HepG2 (cell line): ENCODE measurements around the gene PALM. TPM values are rescaled to one million over a fixed set of nuclear protein-coding genes. Genes with fewer than 3 reads are reported as not detected.

Experiments
- CREM ChIP-seq, 2 experiments: sonication (generic) in 1 of 2; formaldehyde crosslinking in 1 of 2; IDR thresholded peaks; 2 replicates each; pipeline versions ENCODE4 v1.4.0 to v1.6.1; 2016 to 2020; ENCODE audit warnings: antibody characterized with exemption in 1 of 2, mild to moderate bottlenecking in 1 of 2, missing genetic modification reagents in 1 of 2
- DMAP1 ChIP-seq: IDR thresholded peaks from 2 replicates; pipeline ENCODE4 v1.6.1; 2016
- SALL1 ChIP-seq: sonication (generic); formaldehyde crosslinking; IDR thresholded peaks from 2 replicates; pipeline ENCODE4 v1.8.0; 2022; ENCODE audit warnings: mild to moderate bottlenecking, missing genetic modification reagents
- TERF1 ChIP-seq: sonication (generic); formaldehyde crosslinking; IDR thresholded peaks from 2 replicates; pipeline ENCODE4 v1.8.0; 2022; ENCODE audit warnings: mild to moderate bottlenecking, missing genetic modification reagents, moderate library complexity
- TFE3 ChIP-seq: IDR thresholded peaks from 2 replicates; pipeline ENCODE4 v1.6.1; 2016
- ZNF317 ChIP-seq: sonication (generic); formaldehyde crosslinking; IDR thresholded peaks from 2 replicates; pipeline ENCODE4 v1.5.0; 2020; ENCODE audit warnings: mild to moderate bottlenecking, missing genetic modification reagents
- ZNF547 ChIP-seq: sonication (generic); formaldehyde crosslinking; IDR thresholded peaks from 2 replicates; pipeline ENCODE4 v1.5.1; 2020; ENCODE audit warnings: mild to moderate bottlenecking, missing genetic modification reagents
- ZNF792 ChIP-seq: IDR thresholded peaks from 2 replicates; pipeline ENCODE4 v1.6.1; 2016
- polyA plus RNA-seq, 8 experiments: library from polyadenylated mRNA; depleted of rRNA in 3 of 8; stranded (reverse) in 7 of 8; unstranded in 1 of 8; fragments of >200 nt; fragmentation: Illumina TruSeq in 4 of 8; extraction: Trizol in 4 of 8; gene quantifications; 2 replicates each; pipeline versions ENCODE4 v1.2.1 to v1.2.3, GENCODE V29; 2011 to 2016; ENCODE audit warnings: low read depth in 4 of 8, missing spikeins in 1 of 8, mixed read lengths in 1 of 8; ENCODE audit not compliant: insufficient read depth in 1 of 8
- total RNA-seq, 5 experiments: library from RNA; depleted of rRNA; stranded (reverse); fragments of >200 nt; fragmentation: Illumina TruSeq; extraction: Trizol; gene quantifications; 2 replicates each; pipeline ENCODE4 v1.2.3, GENCODE V29; 2016; ENCODE audit warnings: low read depth in 1 of 5
- TF ChIP-seq, protein P1 (sequence below): sonication (generic); formaldehyde crosslinking; IDR thresholded peaks from 2 replicates; pipeline ENCODE4 v1.4.0; 2020; ENCODE audit warnings: missing genetic modification reagents, borderline replicate concordance
- TF ChIP-seq, protein P2 (sequence below): sonication (generic); formaldehyde crosslinking; IDR thresholded peaks from 2 replicates; pipeline ENCODE4 v1.4.0; 2020; ENCODE audit warnings: missing genetic modification reagents
- TF ChIP-seq, protein P3 (sequence below): sonication (generic); formaldehyde crosslinking; IDR thresholded peaks from 2 replicates; pipeline ENCODE4 v1.5.1; 2020; ENCODE audit warnings: mild to moderate bottlenecking, missing genetic modification reagents, borderline replicate concordance

The PALM gene
- total and polyA plus RNA-seq, 2 of the 13 experiments (the other 11 are each of a cell fraction or from before 2014, with no cell fraction given): 4.0 to 9.7 TPM

DNA sequence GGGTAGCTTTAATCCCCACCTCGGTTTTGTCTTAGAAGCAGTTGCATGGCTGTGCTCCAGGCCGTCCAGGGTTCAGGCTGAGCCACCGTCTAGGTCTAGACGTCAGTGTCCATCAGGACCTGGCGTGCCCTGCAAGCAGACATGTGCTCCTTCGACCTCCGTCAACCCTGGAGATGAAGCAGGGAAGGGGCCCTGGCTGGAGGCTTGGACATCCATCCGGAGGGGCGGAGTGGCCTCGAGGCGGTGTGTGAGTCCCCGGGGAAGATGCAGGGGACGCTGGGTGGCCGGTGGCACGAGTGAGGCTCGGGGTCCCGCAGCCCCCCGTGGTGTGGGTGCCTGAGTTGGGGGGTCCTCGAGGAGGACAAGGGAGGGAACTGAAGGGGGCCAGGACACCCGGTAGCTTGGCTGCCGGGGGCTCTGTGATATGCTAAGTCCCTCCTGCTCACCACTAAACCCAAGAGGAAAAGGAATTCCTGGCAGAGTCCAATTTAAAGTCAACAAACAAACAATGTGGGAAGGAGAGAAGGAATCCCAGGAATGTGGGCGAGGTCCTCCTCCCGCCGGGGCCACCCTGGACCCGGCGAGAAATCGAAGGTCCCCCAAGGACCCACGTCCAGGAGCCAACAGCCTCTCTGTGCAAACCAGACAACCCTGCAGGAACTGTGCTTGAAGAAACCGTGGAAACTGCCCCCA, 73.6 kb downstream of the PALM start (continued):
- TF ChIP-seq, protein P1, sequence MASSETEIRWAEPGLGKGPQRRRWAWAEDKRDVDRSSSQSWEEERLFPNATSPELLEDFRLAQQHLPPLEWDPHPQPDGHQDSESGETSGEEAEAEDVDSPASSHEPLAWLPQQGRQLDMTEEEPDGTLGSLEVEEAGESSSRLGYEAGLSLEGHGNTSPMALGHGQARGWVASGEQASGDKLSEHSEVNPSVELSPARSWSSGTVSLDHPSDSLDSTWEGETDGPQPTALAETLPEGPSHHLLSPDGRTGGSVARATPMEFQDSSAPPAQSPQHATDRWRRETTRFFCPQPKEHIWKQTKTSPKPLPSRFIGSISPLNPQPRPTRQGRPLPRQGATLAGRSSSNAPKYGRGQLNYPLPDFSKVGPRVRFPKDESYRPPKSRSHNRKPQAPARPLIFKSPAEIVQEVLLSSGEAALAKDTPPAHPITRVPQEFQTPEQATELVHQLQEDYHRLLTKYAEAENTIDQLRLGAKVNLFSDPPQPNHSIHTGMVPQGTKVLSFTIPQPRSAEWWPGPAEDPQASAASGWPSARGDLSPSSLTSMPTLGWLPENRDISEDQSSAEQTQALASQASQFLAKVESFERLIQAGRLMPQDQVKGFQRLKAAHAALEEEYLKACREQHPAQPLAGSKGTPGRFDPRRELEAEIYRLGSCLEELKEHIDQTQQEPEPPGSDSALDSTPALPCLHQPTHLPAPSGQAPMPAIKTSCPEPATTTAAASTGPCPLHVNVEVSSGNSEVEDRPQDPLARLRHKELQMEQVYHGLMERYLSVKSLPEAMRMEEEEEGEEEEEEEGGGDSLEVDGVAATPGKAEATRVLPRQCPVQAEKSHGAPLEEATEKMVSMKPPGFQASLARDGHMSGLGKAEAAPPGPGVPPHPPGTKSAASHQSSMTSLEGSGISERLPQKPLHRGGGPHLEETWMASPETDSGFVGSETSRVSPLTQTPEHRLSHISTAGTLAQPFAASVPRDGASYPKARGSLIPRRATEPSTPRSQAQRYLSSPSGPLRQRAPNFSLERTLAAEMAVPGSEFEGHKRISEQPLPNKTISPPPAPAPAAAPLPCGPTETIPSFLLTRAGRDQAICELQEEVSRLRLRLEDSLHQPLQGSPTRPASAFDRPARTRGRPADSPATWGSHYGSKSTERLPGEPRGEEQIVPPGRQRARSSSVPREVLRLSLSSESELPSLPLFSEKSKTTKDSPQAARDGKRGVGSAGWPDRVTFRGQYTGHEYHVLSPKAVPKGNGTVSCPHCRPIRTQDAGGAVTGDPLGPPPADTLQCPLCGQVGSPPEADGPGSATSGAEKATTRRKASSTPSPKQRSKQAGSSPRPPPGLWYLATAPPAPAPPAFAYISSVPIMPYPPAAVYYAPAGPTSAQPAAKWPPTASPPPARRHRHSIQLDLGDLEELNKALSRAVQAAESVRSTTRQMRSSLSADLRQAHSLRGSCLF: no peak
- TF ChIP-seq SALL1 (CRISPR knock-in tag): peak; percentile 44; the same call in 1 of the 2 replicates
- no peak for TF ChIP-seq TFE3 (CRISPR knock-in tag)
- TF ChIP-seq ZNF547 (CRISPR knock-in tag): no peak
- 0 out of 2 replicates have a peak, but pooled peaks have one; percentile 36 for TF ChIP-seq DMAP1
- no peak for TF ChIP-seq ZNF317
- TF ChIP-seq, protein P2, sequence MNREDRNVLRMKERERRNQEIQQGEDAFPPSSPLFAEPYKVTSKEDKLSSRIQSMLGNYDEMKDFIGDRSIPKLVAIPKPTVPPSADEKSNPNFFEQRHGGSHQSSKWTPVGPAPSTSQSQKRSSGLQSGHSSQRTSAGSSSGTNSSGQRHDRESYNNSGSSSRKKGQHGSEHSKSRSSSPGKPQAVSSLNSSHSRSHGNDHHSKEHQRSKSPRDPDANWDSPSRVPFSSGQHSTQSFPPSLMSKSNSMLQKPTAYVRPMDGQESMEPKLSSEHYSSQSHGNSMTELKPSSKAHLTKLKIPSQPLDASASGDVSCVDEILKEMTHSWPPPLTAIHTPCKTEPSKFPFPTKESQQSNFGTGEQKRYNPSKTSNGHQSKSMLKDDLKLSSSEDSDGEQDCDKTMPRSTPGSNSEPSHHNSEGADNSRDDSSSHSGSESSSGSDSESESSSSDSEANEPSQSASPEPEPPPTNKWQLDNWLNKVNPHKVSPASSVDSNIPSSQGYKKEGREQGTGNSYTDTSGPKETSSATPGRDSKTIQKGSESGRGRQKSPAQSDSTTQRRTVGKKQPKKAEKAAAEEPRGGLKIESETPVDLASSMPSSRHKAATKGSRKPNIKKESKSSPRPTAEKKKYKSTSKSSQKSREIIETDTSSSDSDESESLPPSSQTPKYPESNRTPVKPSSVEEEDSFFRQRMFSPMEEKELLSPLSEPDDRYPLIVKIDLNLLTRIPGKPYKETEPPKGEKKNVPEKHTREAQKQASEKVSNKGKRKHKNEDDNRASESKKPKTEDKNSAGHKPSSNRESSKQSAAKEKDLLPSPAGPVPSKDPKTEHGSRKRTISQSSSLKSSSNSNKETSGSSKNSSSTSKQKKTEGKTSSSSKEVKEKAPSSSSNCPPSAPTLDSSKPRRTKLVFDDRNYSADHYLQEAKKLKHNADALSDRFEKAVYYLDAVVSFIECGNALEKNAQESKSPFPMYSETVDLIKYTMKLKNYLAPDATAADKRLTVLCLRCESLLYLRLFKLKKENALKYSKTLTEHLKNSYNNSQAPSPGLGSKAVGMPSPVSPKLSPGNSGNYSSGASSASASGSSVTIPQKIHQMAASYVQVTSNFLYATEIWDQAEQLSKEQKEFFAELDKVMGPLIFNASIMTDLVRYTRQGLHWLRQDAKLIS (CRISPR knock-in tag): no peak
- TF ChIP-seq CREM (IDR thresholded peaks at IDR 0.05): no peak
- no peak for TF ChIP-seq CREM (CRISPR knock-in tag; IDR thresholded peaks at IDR 0.05)
- TF ChIP-seq, protein P3, sequence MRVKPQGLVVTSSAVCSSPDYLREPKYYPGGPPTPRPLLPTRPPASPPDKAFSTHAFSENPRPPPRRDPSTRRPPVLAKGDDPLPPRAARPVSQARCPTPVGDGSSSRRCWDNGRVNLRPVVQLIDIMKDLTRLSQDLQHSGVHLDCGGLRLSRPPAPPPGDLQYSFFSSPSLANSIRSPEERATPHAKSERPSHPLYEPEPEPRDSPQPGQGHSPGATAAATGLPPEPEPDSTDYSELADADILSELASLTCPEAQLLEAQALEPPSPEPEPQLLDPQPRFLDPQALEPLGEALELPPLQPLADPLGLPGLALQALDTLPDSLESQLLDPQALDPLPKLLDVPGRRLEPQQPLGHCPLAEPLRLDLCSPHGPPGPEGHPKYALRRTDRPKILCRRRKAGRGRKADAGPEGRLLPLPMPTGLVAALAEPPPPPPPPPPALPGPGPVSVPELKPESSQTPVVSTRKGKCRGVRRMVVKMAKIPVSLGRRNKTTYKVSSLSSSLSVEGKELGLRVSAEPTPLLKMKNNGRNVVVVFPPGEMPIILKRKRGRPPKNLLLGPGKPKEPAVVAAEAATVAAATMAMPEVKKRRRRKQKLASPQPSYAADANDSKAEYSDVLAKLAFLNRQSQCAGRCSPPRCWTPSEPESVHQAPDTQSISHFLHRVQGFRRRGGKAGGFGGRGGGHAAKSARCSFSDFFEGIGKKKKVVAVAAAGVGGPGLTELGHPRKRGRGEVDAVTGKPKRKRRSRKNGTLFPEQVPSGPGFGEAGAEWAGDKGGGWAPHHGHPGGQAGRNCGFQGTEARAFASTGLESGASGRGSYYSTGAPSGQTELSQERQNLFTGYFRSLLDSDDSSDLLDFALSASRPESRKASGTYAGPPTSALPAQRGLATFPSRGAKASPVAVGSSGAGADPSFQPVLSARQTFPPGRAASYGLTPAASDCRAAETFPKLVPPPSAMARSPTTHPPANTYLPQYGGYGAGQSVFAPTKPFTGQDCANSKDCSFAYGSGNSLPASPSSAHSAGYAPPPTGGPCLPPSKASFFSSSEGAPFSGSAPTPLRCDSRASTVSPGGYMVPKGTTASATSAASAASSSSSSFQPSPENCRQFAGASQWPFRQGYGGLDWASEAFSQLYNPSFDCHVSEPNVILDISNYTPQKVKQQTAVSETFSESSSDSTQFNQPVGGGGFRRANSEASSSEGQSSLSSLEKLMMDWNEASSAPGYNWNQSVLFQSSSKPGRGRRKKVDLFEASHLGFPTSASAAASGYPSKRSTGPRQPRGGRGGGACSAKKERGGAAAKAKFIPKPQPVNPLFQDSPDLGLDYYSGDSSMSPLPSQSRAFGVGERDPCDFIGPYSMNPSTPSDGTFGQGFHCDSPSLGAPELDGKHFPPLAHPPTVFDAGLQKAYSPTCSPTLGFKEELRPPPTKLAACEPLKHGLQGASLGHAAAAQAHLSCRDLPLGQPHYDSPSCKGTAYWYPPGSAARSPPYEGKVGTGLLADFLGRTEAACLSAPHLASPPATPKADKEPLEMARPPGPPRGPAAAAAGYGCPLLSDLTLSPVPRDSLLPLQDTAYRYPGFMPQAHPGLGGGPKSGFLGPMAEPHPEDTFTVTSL (CRISPR knock-in tag): no peak
- no peak for TF ChIP-seq TERF1 (CRISPR knock-in tag)
- TF ChIP-seq ZNF792: peak; percentile 76
